SKM-1 treated with dmso at 0.1 percent for 144 hours (cell line): ENCODE results near the gene CBFA2T3.
"Not testable (repeated sequence)": the region's sequence is repeated elsewhere in the genome, so short reads cannot be mapped to it uniquely, and the experiment has no call there.

Experiments
- DNase-seq: peaks from one replicate; lab custom pipeline; 2025; ENCODE audit not compliant: unreplicated experiment; lab: John Stamatoyannopoulos, UW

CBFA2T3 gene

DNA sequence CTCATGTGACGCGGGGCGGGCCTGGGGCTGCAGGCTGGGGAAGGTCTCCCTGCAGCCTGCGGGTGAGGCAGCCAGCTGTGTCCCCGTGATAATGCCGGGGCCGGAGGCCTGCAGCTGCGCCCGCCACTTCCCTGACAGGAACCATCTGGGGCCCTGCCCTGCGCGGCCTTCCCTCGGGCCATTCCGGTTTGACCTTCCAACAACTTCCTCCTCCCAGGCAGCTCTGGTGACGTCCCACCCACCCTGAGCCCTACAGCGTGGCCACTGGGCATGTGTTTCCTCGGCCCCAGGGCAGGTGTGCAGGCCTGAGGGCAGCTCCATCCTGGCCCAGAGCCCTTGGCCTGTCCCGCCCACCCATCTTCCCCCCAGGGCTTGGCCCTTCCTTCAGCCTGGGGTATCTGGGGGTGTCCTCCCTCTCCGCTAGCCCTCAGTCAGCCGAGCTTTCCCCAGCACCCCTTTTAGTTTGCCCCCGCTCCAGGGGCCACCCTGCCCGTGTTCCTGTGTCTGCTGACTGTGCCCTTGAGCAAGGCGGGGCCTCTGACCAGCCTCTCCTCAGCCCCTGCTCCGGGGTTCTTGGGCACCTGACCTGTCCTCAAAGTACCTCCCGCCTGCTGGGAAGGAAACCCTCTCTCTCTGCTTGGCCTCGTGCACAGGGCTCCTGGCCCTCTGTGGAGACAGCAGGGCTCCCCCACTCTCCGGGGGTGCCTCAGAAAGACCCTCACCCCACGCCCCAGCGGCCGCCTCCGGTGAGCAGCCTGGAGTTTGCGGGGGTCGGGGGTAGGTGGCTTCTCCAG, at the start of gene CBFA2T3:
CBFA2T3 (minus strand) TSS at position 190 of the 794 bp plus-strand sequence. CDS start 400 bp downstream, outside the sequence.
- peak; percentile 94 for DNase-seq

GRCh38 chr16:89026121-89026612, 49.2 kb upstream of the CBFA2T3 start:
- DNase-seq: no peak

DNA sequence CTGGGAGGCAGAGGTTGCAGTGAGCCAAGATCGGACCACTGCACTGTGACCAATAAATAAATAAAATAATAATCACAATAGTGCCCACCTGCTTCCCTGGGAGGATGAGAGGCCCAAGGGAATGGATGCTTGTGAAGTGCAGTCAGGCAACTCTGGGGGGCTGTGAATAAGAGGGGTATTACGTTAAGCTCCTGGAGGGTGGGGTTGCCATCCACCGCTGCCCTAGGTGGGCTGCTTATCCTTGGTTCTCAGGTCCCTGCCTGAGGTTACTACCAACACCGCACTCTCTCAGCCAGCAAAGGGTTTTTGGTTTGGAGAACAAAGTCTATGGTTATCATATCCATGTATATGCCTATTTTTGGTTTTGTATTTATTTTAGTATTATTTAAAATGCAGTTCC, 48.6 kb upstream of the CBFA2T3 start:
- DNase-seq: no peak

- no peak for DNase-seq
Observed at GRCh38 chr16:89024546-89025060, 47.6 kb upstream of the CBFA2T3 start.

GRCh38 chr16:89023621-89024511, 46.9 kb upstream of the CBFA2T3 start:
- DNase-seq: no peak

DNA sequence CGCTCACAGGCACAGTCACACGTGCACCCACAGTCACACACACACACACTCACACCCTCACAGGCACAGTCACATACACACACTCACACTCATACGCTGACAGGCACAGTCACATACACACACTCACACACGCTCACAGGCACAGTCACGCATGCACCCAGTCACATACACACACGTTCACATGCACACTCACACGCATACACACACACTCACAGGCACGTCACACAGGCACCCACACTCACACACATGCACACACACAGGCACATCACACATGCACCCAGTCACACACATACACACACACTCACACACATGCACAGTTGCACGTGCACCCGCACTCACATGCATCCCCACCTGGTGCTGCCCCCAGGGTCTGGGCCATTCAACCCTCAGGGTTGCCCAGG, 46.1 kb upstream of the CBFA2T3 start:
- no peak for DNase-seq

DNA sequence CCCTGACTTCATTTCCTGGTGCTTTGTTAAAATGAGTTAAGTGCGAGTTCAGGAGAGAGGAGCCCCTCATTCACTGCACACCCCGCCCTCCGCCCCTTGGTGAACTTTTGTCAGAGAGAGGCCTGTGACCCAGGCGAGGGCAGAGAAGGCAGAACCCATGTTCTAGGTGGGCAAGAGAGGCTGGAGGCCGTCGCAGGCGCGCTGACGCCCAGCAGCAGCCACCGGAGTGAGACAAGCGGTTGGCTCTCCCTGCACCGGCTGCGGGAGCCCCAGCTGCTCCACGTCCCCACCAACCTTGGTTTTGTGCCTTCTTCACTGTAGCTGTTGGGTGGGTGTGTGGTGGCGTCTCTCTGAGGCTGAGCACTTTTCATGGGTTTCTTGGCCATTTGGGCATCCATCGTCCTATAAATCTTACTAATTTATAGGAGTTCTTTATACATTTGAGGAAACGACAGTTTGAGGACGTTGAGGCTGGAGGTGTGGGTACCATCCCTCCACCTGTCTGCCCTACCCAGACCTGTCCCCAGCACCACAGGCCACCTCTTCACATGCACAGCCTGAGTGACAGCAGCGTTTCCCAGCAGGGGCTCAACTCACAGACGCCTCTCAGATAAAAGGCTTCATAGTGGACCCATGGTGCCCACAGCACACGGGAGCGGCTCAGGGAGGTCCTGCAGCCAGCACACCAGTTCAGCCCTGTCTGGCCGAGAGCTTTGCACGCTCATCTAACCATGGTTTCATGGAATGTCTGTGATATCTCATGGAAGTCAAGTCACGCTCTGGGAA, 45.2 kb upstream of the CBFA2T3 start:
- DNase-seq: no peak

DNA sequence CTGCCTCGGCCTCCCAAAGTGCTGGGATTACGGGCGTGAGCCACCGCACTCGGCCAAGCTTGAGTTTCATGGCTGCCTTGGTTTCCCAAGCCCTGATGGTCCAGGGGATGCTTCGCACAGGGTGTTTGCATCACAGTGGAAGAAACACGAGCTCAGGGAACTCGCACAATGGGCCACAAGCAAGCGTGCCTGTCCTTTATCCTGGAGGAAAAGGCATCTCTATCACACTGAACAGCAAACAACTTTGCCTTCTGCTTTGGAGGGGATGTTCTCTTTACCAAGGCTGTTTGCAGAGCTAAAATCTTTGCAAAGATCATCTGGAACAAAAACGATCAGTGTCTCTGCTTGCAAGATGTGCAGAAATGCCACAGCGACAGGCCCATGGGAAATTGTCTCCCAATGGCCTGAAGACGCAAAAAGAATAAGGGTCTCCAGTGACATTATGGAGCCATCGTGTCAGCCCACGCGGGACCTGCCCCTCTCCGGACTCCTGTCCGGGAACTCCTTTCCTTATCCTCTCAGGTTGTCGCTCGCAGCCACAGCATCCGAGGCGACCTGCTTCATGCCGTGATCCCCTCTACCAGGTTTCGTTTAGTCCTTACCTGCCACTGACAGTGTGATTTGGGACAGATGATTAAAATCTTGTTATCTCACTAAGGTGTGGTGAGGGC, 44.1 kb upstream of the CBFA2T3 start:
- no peak for DNase-seq

GRCh38 chr16:89020068-89020924, 43.3 kb upstream of the CBFA2T3 start:
- no peak for DNase-seq

DNA sequence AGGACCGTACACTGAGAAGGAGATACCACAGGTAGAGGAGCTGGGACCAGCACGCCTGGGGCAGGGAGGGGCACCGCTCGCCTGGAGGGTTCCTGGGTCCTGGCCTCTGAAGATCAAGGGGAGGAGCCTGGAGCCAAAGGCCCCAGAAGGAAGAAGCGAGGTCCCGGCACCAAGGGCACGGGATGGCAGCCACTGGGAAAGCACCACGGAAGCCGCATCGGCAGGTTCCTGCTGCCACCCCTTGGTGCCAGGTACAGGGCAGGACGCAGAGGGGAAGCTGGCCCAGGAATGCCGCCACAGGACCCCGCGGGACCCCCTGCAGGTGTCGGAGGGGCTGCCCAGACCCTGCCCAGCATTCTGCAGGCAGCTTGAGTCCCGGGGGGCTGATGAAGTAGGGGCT, 42.5 kb upstream of the CBFA2T3 start:
- DNase-seq: no peak

- DNase-seq: no peak
Observed at GRCh38 chr16:89018282-89019158, 41.5 kb upstream of the CBFA2T3 start.

DNA sequence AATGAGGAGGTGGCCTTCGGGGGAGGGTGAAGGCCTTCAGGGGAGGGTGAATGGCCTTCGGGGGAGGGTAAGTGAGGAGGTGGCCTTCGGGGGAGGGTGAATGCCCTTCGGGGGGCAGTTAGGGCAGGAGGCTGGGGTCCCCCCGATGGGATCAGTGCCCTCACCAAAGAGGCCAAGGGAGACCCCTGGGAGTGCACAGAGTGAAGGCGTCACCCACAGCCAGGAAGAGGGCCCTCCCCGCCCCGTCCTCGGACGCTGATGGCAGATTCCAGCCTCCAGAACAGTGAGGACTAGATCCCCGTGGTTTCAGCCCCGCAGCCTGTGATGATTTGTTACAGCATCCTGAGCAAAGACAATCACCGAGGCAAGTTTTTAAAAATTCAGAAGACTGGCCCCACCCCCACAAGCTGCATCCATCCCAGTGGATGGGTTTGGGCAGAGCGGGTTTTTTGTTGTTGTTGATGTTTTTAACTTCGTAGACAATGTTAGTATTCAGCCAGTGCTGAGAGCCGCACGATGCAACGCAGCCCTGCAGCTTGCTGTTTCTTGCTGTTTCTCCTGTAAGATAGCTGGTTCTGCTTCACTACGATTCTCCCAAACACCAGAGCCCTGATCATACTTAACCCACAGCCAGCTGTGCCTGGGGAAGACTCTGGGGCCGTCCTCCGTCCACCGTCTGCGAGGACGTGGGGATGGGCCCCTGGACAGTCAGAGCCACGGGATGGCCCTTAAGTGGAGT, 40.7 kb upstream of the CBFA2T3 start:
- no peak for DNase-seq

DNA sequence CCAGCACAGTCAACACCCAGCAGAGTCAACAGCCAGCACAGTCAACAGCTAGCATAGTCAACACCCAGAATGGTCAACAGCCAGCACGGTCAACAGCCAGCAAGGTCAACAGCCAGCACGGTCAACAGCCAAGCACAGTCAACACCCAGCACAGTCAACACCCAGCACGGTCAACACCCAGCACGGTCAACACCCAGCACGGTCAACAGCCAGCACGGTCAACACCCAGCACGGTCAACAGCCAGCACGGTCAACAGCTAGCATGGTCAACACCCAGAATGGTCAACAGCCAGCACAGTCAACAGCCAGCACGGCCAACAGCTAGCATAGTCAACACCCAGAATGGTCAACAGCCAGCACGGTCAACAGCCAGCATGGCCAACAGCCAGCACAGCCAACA, 39.6 kb upstream of the CBFA2T3 start:
- not testable (repeated sequence) for DNase-seq

DNA sequence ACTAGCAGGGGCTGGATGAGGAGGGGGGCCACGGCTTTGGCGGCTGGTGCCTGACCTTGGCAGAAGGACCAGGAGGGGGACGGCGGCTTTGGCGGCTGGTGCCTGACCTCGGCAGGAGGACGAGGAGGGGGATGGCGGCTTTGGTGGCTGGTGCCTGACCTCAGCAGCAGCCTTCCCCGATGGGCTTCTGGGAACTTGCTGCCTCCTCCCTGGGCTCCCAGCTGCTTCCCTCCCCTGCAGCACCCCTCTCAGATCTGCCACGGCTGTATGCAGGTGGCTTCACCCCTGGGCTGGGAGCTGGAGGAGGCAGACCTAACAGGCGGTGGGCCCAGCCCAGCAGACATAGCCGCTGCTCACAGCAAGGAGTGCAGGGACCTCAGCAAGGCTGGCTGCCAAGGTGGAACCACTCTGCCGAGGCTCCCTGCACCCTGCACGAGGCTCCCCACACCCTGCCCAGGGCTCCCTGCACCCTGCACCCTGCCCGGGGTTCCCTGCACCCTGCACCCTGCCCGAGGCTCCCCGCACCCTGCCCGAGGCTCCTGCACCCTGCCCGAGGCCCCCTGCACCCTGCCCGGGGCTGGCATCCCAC, 38.4 kb upstream of the CBFA2T3 start:
- DNase-seq: no peak

GRCh38 chr16:89014403-89015230, 37.6 kb upstream of the CBFA2T3 start:
- no peak for DNase-seq

DNA sequence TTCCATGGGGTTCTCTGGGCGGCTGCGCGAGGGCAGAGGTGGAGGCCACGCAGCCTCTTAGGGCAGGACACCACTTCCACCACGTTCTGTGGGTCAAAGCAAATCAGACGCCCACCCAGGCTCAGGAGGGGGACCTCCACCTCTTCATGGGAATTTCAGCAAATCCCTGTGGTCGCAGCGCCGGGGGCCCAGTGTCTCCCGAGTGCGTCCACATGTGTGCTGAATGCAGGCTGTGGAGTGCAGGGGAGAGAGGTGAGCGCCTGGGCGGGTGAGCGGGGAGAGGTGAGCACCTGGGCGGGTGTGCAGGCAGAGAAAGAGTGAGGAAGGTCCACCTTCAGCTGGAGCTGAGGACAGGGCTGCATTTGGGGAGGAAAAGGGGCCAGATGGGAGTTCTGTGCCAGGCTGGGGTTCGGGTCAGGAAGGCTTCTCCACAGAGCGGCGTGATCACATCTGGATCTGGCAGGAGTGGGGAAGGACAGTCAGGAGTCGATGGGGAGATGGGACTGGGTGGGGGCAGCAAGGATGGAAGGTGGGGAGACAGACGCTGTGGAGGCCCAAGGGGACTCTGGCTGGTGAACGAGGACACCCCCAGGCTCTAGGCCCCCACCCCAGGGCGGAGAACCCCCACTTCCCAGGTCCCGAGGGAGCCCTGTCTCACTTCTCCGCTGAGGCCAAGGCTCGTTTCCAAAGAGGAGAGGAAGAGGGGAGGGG, 36.8 kb upstream of the CBFA2T3 start:
- no peak for DNase-seq
